GM10847 (cell line): ENCODE results near the gene LIFR.

ENCODE experiments used
- POLR2A ChIP-seq: IDR thresholded peaks from 2 replicates; pipeline ENCODE4 v1.6.1; 2011; ENCODE audit not compliant: insufficient read length; ENCODE audit errors: extremely low read depth

The LIFR gene, protein sequence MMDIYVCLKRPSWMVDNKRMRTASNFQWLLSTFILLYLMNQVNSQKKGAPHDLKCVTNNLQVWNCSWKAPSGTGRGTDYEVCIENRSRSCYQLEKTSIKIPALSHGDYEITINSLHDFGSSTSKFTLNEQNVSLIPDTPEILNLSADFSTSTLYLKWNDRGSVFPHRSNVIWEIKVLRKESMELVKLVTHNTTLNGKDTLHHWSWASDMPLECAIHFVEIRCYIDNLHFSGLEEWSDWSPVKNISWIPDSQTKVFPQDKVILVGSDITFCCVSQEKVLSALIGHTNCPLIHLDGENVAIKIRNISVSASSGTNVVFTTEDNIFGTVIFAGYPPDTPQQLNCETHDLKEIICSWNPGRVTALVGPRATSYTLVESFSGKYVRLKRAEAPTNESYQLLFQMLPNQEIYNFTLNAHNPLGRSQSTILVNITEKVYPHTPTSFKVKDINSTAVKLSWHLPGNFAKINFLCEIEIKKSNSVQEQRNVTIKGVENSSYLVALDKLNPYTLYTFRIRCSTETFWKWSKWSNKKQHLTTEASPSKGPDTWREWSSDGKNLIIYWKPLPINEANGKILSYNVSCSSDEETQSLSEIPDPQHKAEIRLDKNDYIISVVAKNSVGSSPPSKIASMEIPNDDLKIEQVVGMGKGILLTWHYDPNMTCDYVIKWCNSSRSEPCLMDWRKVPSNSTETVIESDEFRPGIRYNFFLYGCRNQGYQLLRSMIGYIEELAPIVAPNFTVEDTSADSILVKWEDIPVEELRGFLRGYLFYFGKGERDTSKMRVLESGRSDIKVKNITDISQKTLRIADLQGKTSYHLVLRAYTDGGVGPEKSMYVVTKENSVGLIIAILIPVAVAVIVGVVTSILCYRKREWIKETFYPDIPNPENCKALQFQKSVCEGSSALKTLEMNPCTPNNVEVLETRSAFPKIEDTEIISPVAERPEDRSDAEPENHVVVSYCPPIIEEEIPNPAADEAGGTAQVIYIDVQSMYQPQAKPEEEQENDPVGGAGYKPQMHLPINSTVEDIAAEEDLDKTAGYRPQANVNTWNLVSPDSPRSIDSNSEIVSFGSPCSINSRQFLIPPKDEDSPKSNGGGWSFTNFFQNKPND

GRCh38 chr5:38556599-38557307 lies at the start of gene LIFR:
Gene LIFR, minus strand, starts transcription at chr5:38556646. Its CDS starts 25,999 bp downstream, at chr5:38530647.
- no peak for TF ChIP-seq POLR2A

- TF ChIP-seq POLR2A, result no peak
Observed at GRCh38 chr5:38605610-38606009, 49.2 kb upstream of the LIFR start.

DNA sequence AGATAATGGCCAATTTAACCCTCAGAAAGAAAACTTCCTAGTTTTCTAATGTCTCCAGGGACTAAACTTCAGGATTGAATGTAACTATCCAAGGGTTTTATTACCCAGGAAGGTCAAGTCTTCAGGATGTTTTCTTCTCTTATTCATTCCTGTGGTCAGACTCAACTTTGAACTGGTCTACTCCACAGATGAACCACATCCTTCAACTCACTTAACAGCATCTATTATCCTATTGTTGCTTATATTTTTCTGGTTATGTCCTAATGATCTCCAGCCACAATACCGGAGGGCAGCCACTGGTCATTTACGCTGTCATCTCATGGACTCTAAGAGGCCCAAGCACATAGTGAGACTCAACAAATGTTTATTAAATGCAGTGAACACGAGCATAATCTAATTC lies 47.2 kb upstream of the LIFR start:
- TF ChIP-seq POLR2A, result no peak

DNA sequence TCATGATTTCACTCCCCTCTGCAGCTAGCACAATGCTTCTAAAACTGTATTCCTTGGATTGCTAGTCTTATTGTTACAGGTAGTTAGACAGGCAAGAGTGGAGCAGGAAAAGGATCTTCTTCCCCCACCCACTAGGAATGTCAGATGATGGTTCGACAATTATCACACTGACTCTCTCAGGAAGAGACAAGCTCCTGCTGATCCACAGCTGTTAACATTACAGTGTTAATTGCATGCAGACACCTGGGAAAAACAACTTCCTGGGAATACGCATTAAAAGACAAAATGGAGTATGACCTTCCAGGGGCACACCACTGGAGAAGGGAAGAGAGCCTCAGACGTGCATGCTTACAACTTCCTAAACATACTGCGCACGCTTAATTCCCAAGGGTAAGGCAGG lies 46.2 kb upstream of the LIFR start:
- TF ChIP-seq POLR2A, result no peak

DNA sequence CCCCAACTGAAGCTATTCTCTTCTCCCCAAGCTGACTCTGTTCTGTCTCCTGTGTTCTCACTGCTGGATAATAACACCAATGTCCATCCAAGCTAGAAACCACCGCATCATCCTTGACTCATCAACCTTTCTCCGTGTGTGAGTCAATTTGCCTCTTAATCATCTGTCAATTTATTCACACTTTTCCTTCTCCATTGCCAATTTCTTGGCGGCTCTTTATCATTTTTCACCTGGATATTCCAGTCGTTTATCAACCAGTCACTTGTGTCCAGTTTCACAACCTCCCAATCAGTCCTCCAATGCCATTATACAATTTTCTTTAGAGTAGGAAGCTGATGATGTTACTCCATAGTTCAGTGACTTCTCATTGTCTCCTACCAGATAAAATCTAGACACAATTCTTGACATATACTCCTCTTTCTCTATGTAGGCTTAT lies 45.4 kb upstream of the LIFR start:
- TF ChIP-seq POLR2A, result no peak

- TF ChIP-seq POLR2A, result no peak
Observed at GRCh38 chr5:38601133-38601862, 44.9 kb upstream of the LIFR start.

DNA sequence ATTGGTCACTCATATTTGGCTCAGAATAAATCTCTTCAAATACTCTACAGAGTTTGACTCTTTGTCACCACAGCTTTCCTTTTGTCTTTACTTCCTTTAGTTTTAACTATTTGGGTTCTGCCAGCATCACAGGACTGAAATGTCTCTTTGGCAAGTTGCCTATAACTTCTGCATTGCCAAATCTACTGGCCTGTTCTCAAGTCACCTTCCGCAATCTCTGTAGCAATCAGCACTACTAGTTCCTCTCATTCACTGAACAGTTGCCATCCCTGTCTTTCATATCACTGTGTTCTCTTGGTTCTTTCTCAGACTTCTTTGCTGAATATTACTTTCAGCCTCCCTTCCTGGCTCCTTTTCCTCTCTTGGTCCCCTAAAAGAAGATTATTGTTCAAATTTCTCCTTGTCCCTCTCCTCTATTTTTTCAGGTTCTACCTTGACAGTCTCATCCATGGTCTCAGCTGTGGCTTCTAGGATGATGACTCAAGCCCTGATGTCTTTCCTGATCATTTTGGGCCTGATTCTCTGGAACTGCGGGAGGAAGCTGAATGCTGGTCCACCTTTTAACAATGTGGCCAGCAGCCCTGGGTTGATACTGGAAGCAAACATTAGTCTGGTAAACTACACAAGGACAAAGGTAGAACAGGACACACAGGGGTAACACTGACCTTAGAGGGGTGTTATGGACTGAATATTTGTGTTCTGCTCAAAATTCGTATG lies 44.0 kb upstream of the LIFR start:
- TF ChIP-seq POLR2A, result no peak

GRCh38 chr5:38598994-38599617 lies 42.7 kb upstream of the LIFR start:
- no peak for TF ChIP-seq POLR2A

DNA sequence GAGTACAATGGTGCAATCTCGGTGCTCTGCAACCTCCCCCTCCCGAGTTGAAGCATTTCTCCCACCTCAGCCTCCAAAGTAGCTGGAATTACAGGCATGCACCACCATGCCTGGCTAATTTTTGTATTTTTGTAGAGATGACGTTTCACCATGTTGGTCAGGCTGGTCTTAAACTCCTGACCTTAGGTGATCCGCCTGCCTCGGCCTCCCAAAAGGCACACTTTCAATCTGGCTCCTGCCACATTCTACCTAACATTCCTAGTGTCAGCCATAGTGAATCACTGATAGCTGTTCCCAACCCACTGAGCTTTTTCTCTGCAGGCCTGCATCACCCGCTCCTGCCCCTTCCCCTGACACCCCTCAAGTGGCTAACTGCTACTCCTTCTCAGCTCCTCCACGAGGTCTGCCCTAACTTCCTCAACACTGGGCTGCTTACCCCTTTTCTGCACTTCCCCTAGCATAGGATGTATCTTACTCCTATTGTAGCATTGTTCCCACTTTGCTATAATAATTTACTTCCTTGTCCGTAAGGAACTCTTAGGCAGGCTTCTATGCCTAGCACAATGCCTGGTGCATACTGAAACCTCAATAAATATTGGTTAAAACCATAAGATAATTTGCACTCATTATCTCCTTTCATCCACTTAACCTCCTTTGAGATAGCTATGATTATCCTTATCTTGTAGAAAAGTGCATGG lies 42.0 kb upstream of the LIFR start:
- no peak for TF ChIP-seq POLR2A

DNA sequence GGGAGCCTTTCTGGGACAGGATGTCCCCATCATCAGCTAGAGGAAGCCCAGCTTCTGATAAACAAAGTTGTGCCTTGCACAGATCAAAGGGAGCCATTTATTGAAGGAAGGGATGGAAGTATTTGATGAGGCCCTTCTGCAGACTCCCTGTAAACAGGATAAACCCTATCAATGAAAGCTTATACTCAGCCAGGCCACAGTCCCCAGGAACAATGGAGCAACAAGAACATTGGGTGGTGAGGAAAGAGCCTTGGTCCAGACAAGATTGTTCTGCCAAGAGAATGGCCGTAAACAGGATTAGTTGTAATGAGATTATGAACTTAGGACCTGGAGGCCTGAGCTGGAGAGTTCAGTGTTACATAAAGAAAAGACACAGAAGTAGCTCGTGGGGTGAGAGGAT lies 40.5 kb upstream of the LIFR start:
- no peak for TF ChIP-seq POLR2A

DNA sequence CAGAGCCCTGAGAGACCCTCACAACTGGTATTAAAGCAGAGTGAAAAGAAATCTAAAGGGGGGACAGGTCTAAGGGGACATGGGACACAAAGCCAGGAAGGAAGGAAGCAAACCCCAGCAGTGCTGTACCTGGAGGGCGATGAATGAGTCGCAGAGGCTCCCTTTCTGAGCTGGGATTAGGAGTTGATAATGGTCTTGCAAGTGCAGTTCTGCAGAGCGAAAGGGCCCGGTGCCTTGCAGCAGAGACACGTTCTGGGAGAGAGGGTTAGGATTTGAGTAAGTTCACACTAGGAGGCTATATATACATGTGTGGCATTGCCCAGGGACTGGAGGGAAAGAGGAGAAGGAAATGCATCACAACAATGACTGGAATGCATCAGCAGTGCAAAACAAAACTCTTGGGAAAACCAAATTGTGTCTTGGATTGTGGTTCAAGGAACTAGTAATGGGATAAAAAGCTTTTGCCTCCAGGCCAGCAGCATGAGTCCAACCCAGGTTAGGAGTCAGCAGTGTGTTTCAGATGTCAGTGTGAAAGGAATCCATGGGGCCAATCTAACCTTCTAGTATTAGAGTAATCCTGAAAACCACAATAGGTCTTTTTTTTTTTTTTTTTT lies 38.8 kb upstream of the LIFR start:
- TF ChIP-seq POLR2A, result no peak

GRCh38 chr5:38593959-38594358 lies 37.5 kb upstream of the LIFR start:
- no peak for TF ChIP-seq POLR2A
